Ascending aorta (tissue), 2 donors: Measurements from ENCODE around the gene ANKRD27. TPM values are rescaled to one million over a fixed set of nuclear protein-coding genes. Genes with fewer than 3 reads are reported as not detected.

Source experiments
- DNase-seq, 2 donors: peaks; one replicate each; pipeline ENCODE4 v3.0.0-alpha.2; 2019; ENCODE audit warnings: low spot score in 2 of 2
- H3K27ac ChIP-seq, 2 donors: fragments of 200-600 bp; sonication (generic); one replicate each; pipeline ENCODE4 v1.5.1; 2016 to 2017; ENCODE audit warnings: mild to moderate bottlenecking in 1 of 2
- H3K27me3 ChIP-seq: fragments of 200-600 bp; sonication (generic); one replicate; pipeline ENCODE4 v1.5.1; 2017
- H3K36me3 ChIP-seq, 2 donors: fragments of 200-600 bp; sonication (generic); one replicate each; pipeline ENCODE4 v1.5.1; 2016
- H3K4me1 ChIP-seq, 2 donors: fragments of 200-600 bp; sonication (generic); one replicate each; pipeline ENCODE4 v1.5.1; 2016 to 2017; ENCODE audit warnings: mild to moderate bottlenecking in 1 of 2
- H3K4me3 ChIP-seq, 2 donors: fragments of 200-600 bp; sonication (generic); one replicate each; pipeline ENCODE4 v1.5.1; 2016 to 2017; ENCODE audit warnings: mild to moderate bottlenecking in 1 of 2
- H3K9me3 ChIP-seq, 2 donors: fragments of 200-600 bp; sonication (generic); one replicate each; pipeline ENCODE4 v1.5.1; 2016
- CTCF ChIP-seq, 3 experiments: fragments of 200-600 bp in 2 of 3; fragments of 450-650 bp in 1 of 3; sonication (generic) in 2 of 3; IDR thresholded peaks; one replicate each; pipeline ENCODE4 v1.5.1; 2016 to 2019; ENCODE audit warnings: antibody characterized with exemption in 3 of 3, mild to moderate bottlenecking in 1 of 3, moderate library complexity in 1 of 3
- intact Hi-C: fragments of 100-400 bp; cut with DNase I; formaldehyde crosslinking; loops from one replicate; pipeline ENCODE4 v1.15.1; 2023
- total RNA-seq: library from RNA; depleted of rRNA; stranded (reverse); fragments of >200 nt; gene quantifications from one replicate; pipeline ENCODE4 v1.1.0, GENCODE V29; 2016

The ANKRD27 gene
- 17.3 TPM for total RNA-seq

DNA sequence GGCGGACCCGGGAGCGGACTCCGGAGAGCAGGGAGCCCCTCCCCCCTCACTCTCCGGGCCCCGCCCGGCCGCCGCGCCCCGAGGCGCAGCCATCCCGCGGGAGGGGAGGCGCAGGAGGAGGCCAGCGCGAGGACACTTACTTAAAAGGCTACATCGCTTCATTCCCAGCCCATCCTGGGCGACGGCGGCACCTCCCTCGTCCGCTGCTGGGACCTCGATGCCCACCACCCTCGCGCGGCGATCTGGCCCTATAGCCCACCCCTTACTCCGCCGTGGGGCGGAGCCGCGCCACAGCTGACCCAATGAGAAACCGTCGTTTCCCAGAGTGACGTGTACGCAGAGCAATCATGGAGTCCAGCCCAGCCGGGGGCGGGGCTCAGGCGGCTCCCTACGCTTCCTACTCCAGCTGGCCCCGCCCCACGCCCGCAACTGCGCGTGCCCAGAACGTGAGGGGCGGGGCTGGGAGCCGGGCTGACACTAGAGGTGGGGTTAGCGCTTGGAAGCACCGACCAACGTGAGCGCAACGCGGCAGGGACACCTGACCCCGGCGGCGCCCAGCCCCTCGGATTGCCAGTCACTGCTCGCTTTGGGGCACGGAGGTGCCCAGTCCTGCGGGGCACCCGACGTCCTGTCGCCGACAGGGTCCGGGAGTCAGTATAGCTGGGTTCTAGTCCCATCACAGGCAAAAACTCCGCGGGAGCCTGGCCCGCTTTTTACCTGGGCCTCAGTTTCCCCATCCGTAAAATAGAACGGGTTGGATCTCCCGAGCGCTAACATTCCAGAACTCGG, at the start of gene ANKRD27:
Gene ANKRD27 (minus strand): TSS at position 250 of the 789 bp plus-strand sequence. CDS start 16,165 bp downstream, outside the sequence.
- DNase-seq = peak; percentile 94 to 99
- Histone ChIP-seq H3K4me1 (peaks cover 10 to 18% of the 10 kb centered on the region in 2 donors), H3K36me3 (no peaks in the 10 kb centered on the region), H3K27ac (peak within 1 kb of the TSS; percentile 61 to 72), H3K9me3 (no peaks in the 10 kb centered on the region), H3K4me3 (peak within 1 kb of the TSS; percentile 93 to 98), H3K27me3 (peaks cover 10% of the 10 kb centered on the region)
- no peak for TF ChIP-seq CTCF (IDR thresholded peaks at IDR 0.05)
- intact Hi-C loops = loop anchor here (1.0 to 10.0 kb wide), 8 partner anchors 16 to 850 kb away; partner anchors contain the start of genes CEP89, DPY19L3, FAAP24 and NUDT19

- H3K36me3 ChIP-seq = no peaks in the 10 kb centered on the region
- no peaks in the 10 kb centered on the region for H3K9me3 ChIP-seq
- no peak overlapping the region for H3K4me3 ChIP-seq
- no peaks in the 10 kb centered on the region for H3K4me1 ChIP-seq
- H3K27ac ChIP-seq = no peak overlapping the region
- intact Hi-C loops = no loop called here
- H3K27me3 ChIP-seq = no peaks in the 10 kb centered on the region
- no peak for TF ChIP-seq CTCF (IDR thresholded peaks at IDR 0.05)
- DNase-seq = no peak
Observed at GRCh38 chr19:32720936-32721250, 45.9 kb upstream of the ANKRD27 start.

- H3K36me3 ChIP-seq = no peaks in the 10 kb centered on the region
- no peak overlapping the region for H3K27ac ChIP-seq
- intact Hi-C loops = no loop called here
- no peak for DNase-seq
- TF ChIP-seq CTCF (IDR thresholded peaks at IDR 0.05) = no peak
- H3K27me3 ChIP-seq = no peaks in the 10 kb centered on the region
- H3K9me3 ChIP-seq = no peaks in the 10 kb centered on the region
- no peak overlapping the region for H3K4me3 ChIP-seq
- no peaks in the 10 kb centered on the region for H3K4me1 ChIP-seq
Observed at GRCh38 chr19:32720216-32720935, 45.4 kb upstream of the ANKRD27 start.

- H3K27ac ChIP-seq = no peak within 1 kb of the TSS
- no peak for DNase-seq
- TF ChIP-seq CTCF (IDR thresholded peaks at IDR 0.05) = no peak
- no peaks in the 10 kb centered on the region for H3K9me3 ChIP-seq
- H3K4me1 ChIP-seq = no peaks in the 10 kb centered on the region
- H3K27me3 ChIP-seq = no peaks in the 10 kb centered on the region
- H3K4me3 ChIP-seq = no peak within 1 kb of the TSS
- peaks cover 0 to 6% of the 10 kb centered on the region in 2 donors for H3K36me3 ChIP-seq
- intact Hi-C loops = no loop called here
Observed at GRCh38 chr19:32719611-32720059, 44.7 kb upstream of the ANKRD27 start, which contains the start of gene TDRD12. Gene TDRD12 (plus strand): TSS chr19:32719767. CDS start chr19:32720073, 306 bp downstream.

DNA sequence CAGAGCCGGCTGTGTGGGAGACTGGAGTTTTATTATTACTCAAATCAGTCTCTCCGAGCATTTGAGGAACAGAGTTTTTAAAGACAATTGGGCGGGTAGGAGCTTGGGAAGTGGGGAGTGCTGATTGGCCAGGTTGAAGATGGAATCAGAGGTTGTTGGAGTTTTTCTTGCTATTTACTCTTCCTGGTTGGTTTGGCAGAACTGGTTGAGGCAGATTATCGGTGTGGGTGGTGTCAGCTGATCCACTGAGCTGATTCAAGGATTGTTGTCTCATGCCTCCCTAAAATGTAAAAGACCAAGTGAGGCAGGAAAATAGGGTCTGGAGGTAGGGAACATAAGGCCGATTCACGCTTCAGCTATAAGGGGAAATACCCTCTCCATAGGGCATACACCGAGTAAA, 43.3 kb upstream of the ANKRD27 start:
- H3K4me1 ChIP-seq = no peaks in the 10 kb centered on the region
- no peaks in the 10 kb centered on the region for H3K9me3 ChIP-seq
- no peak overlapping the region for H3K27ac ChIP-seq
- intact Hi-C loops = no loop called here
- no peak for TF ChIP-seq CTCF (IDR thresholded peaks at IDR 0.05)
- H3K36me3 ChIP-seq = peaks cover 0 to 14% of the 10 kb centered on the region in 2 donors
- H3K4me3 ChIP-seq = no peak overlapping the region
- no peaks in the 10 kb centered on the region for H3K27me3 ChIP-seq
- no peak for DNase-seq
